ENCODE results near the gene CCDC102A.

The CCDC102A gene

DNA sequence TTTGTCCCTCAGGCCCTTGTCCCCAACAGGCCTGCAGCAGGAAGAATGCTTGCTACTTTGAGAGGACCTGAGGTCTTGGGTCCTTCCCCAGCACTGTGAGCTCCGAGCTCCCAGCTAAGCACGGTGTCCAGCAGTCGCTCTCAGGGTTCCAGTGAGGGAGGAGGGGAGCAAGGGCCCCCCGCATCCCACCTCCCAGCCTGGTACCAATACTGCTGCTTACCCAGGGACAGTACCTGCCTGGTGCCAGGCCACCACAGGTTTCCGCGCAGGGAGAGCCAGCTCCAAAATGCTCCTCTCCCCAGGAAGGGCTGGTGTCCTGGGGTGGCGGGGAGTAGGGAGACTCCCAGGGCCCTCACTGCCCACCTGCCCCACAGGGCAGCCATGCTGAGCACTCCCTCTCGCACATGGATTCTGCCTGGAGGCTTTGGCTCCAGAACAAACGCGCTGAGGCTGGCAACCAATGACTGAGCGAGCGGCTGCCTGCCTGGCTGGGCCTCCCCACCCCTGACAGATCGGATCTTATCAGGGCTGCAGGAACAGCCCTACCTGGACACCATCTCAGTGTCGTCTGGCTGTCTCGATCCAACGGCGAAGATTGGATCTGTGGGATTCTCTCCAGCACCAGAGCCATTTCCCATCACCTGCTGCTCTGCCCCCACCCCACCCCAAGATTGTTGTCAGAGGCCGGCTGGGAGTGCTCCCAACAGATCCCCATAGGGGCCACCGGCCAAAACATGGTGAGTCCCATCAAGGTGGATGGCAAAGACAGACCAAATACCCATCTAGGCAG is 52.5 kb downstream of the CCDC102A start:
- DNase-seq (ENCODE audit: low read depth, low spot score), result no peak
- H3K27ac ChIP-seq, result no peak overlapping the region

DNA sequence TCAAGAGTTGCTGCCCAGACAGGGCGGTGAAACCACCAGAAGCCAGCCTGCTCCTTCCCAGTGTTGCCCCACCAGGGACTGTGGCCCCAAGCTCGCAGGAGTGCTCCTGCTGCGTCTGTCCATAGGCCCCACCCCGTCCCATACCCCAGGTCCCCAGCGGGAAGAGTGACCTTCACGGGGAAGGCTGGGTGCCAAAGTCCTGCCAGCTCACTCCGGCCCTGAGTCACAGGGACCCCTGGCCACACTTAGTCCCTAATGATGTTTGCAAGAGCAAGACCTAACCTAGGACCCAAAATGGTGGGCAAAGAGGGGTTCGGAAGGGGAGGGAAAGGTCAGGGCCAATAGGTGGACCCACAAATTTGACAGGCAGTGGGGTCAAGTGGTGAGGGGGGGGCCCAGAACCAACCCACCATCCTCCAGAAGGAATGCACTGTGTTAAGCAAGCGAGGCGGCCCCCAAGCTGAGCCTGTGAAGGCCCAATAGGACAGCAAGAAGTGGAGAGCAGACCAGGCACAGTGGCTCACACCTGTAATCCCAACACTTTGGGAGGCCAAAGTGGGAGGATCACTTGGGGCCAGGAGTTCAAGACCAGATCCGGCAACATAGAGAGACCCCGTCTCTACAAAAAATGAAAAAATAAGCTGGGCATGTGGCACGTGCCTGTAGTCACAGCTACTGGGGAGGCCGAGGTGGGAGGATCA is 53.4 kb downstream of the CCDC102A start:
- no peak for DNase-seq (ENCODE audit: low read depth, low spot score)

DNA sequence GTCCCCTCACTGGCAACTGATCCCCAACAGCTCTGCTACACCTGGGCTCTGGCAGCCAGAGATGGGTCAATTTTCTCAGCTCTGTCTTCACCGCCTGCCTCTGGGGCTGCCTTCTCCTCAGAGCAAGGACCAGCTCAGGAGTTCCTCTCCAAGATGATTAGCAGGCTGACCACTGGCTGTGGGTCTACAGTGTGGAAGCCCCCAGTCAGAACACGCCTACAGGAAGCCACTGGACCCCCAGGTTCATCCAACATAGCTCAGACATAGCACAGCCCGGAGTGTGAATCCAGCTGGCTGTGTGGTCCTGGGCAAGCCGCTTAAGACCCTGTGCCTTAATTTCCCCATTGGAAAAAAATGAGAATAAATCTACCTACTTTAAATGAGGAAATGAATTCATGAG is 55.0 kb downstream of the CCDC102A start:
- H3K27ac ChIP-seq, result no peak overlapping the region
- DNase-seq (ENCODE audit: low read depth, low spot score), result no peak

More for the DNA sequence above, 53.4 kb downstream of the CCDC102A start:
- H3K27ac ChIP-seq, result no peak overlapping the region

DNA sequence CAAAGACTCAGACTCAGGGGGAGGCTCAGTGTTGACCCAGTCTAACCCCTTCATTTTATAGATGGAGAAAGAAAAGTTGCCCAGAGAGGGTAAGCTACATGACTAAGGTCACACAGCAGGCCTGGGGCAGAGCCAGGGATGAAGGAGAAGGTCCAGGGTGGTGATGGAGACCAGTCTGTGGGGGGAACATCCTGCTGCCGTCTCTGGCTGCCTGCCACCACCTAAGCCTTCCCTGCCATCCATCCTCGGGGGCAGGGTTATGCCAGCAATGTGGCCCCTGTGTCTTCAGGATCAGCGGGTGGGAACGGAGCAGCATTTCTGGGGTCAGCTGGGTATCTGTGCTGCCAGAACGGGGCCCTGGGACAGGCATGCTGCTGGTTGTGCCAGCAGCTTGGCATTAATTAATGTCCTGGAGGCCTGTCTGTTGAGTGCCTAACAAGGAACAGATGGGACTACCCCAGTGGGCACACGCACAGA is 55.6 kb downstream of the CCDC102A start:
- no peak overlapping the region for H3K27ac ChIP-seq

DNA sequence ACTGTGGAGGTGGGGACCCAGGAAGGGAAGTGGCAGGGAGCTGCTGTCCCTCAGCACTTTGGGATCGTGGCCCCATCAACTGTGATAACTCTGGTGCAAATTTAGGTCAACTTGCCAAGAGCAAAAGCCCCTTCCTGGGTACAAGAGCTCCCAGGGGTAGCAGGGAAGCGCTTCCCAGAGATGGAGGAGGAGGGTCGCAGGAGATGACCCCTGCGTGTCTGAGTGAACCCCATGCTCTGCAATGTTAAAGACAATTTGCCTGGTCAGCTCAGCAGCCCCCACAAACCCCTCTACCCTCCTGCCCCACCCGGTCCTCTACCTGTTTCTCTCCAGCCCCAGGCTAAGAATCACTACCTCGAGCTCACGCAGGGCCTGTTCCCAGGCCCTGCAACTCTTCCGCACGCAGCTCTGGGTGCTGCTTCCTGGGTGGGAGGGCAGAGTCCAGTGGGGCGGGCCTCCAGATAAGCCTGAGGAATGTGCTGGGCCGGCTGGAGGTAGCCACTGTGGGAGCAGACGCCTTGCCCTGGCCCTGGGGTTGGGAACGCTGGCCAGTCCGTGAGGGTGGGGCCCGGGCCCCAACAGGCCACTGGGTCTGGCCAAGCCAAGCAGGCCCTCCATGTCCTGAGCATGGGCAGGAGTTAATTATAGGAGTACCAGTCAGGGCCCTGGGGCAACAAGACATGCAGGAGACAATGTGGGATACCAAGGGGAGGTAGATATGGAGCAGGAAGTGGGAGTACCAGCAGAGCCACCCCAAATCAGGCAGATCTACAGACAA is 56.2 kb downstream of the CCDC102A start:
- no peak for DNase-seq (ENCODE audit: low read depth, low spot score)
- no peak overlapping the region for H3K27ac ChIP-seq

More for the DNA sequence above, 55.6 kb downstream of the CCDC102A start:
- DNase-seq (ENCODE audit: low read depth, low spot score), result no peak

DNA sequence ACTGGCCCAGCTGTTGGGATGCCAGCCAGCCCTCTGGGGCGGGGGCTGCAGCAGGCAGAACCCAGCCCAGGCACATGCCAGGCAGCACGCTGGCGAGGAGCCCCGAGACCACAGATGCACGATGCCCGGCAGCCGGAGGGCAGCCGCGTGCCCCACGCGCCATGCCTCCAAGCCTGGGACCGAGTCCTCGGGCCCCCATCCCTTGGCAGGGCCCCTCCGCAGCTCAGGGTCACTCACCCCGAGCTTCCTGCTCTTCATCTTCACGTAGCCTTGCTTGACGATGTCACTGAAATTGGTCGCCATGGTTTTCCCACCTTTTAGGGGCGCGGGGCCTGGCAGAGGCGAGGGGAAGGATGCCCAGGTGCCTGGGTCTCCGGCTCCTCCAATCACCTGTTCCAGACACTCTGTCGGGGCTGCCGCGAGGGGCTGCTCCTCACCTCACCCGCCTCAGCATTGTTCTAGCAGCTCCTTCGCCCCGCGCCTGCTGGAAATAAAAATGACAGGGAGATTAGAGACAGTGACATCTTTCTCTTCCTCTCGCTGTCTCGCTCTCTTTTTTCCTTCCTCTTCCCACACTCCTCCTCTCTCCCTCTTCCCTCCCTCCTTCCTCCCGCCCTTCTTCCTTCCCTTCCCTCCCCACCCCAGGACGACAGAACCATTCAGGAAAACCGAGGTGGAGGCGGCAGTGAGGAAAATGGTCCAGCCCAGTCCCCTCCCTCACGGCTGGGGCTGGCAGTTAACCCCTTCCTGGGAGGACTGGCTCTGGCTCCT is 57.0 kb downstream of the CCDC102A start:
- H3K27ac ChIP-seq, result no peak overlapping the region
- DNase-seq (ENCODE audit: low read depth, low spot score), result no peak

DNA sequence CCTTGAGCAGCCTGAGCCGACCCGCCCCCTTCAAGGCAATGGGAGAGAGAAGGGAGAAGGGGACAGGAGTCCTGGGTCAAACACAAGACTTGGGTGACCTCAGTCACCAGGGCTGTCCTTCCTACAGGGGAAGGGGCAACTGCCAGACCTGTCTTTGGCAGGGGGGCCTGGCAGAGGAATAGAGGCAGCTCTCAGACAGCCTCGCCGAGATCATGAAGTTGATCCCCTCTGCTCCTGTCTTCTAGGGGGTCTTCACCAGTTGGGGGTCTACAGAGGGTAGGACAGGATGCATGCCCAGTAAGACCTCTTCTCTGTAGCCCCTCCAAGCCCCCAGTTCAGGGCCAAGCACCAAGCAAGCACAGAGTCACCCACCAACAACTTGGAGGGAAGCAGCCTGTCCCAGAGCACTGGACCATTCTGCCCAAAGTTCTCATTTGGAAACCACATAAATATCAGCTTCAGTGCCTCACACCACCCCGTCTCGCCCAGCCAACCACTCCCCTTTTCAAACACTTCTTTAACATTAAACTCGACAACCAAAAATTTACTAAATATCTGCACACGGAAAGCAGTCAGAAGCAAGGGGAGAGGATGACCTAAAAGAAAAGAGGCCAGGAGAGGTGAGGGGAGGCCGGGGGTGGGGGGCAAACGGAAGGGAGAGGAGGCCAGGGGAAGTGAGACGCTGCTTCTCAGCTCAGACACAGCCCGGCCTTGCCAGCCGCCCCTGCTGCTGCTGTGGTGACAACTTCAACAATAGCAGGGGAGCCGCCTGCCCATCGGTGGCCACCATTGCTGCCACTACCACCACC is 57.8 kb downstream of the CCDC102A start:
- no peak for DNase-seq (ENCODE audit: low read depth, low spot score)
- H3K27ac ChIP-seq, result no peak overlapping the region

DNA sequence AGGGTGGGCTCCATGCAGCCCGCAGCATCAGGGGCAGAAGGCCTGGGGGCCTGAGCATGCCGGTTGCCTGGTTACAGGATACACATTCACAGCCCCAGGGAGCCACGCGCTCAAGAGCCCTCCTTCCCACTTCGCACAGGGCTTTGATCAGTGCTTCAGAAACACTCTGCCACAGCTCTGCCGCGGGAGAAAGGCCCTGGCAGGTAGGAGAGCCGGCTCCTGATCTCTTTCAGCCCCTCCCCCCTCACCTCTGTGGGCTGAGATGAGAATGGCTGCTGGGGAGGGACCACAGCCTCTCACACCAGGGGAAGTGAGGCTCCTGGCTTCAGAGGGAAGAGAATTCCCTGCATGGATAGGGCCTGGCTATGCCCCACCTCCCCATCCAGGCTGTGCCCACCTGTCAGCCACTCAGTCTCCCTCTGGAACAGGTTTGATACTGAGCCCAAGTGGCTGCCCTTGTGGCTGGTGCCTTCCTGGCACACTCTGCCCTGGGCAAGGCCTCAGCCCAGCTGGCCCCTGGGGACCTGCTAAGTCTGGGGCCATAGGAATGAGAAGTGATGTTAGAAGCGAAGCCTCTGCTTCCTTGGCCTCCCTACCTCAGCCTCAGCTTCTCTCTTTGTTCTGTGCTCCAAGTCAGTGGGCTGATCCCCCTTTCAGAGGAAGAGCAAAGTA is 58.7 kb downstream of the CCDC102A start:
- H3K27ac ChIP-seq, result no peak overlapping the region
- DNase-seq (ENCODE audit: low read depth, low spot score), result no peak

DNA sequence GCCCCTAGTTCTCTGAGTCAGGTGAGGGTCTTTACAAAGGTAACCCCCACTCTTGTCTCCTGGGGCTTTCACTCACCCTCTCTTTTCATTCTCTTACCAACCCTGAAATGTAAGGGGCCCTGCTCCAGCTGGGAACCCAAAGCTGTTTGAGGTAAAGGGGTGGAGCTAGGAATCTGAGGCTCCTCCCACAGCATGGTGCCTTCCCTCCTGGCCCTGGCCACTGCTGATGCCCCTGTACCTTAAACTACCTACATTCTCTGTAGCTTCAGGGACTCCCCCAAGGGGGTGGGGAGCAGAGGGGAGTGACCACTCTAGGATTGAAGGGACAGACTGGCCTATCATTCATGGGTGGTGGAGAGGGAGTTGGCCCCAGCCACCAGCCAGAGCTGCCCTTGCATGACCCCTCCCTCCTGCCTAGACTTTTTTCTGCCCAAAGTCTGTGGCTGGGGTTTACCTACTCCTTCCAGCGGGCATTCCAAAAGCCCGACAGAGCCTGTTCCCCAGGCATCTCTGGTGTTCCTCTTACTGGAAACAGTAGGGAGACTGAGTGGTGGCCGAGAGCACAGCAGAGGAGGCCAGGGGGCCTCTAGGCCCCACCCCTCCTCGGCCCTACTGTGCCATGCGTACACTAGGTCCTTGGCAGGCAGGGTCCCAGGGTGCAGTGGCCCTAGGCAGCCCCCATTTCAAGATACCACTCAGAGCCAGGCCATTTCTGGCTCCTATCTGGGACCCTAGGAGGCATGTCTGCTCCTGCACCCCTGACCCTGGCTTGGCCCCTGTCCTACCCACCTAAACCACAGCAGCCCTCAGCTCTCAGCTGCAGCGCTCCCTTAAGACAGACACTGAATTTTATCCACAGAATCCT is 59.6 kb downstream of the CCDC102A start:
- no peak overlapping the region for H3K27ac ChIP-seq

DNA sequence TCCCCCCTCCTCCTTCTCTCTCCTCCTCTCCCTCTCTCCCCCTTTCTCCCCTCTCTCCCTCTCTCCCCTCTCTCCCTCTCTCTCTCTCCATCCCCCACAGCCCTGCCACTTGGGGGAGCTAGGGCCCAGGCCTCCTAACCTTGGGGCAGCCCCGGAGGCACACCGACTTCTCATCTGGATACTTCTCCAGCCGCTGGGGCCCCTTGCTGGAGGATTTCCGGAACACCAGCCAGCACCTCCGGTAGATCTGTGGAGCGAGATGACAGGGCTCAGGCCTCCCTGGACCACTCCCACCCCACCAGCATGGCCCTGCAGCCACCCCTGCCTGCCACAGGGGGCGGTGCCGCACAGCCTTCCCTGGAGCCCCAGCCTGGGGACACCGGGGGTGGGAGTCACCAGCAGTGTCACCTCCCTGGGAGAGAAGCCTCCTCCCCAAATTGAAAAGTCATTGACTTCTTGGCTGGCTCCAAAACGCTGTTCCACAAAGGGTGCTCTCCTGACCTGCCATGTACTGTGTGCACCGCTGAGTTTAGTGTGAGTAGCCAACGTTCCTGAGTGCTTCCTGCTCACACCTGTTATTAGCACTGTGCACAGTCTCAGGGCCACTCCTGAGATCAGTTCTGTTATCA is 60.5 kb downstream of the CCDC102A start:
- no peak overlapping the region for H3K27ac ChIP-seq
- no peak for DNase-seq (ENCODE audit: low read depth, low spot score)

More for the DNA sequence above, 59.6 kb downstream of the CCDC102A start:
- DNase-seq (ENCODE audit: low read depth, low spot score), result no peak

DNA sequence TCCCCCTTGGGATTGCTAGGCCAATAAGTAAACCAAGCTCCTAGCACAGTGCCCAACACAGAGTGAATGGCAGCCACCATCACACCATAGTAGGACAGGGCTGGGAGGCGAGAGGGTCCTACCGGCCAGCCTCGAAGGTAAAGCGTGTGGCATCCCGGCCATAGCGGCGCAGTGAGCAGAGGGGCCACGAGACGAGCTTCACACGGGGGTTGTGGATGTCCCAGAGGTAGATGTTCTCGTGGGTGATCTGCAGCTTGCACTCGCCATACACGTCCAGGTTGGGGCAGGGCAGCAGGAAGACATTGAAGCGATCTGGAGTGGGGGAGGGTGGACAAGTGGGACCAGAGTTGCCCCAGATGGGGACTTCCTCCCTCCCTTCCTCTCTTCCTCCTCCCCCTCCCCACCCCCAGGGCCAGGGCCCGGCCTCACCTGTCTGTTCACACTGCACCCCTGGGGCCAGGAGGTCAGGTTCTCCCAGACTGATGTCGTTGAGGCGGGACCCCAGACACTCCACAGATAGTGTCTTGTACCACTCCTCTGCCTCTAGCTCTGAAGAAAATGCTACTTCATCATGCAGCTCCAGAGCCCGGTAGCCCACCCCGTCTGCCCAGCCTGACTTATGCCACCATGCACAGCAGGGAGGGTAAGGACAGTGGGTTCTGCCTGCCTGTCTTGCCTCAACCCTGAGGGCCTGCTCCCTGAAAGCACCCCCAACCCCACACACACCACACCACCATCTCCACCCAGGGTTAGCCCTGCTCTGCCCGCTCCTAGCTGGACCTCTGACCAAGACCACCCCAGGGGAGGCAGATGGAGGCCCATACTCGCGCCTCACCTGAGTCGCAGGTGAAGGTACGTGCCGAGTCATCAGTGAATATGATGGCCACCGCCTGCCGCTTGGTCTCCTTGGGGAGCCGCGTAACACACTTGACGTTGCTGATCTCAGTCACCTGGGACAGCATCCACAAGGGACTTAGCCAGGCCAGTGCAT is 61.4 kb downstream of the CCDC102A start:
- no peak for DNase-seq (ENCODE audit: low read depth, low spot score)
- no peak overlapping the region for H3K27ac ChIP-seq

DNA sequence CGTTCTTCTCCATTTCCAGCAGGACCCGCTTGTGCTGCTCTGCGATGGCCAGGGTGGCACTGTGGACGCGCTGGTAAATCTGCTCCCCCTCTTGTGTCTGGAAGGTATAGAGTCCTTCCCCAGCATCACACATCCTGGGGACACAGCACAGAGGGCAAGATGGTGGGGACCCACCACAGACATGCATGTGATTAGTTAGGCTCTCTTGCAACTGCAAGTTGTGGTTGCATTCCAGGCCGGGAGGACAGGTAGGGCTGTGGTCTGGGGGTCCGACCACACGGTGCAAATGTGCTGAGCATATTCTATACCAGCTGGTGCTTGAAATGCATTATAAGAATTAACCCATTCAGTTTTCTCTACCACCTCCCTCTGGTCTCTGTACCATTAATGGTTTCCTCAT is 62.5 kb downstream of the CCDC102A start:
- H3K27ac ChIP-seq, result no peak overlapping the region
- DNase-seq (ENCODE audit: low read depth, low spot score), result no peak

DNA sequence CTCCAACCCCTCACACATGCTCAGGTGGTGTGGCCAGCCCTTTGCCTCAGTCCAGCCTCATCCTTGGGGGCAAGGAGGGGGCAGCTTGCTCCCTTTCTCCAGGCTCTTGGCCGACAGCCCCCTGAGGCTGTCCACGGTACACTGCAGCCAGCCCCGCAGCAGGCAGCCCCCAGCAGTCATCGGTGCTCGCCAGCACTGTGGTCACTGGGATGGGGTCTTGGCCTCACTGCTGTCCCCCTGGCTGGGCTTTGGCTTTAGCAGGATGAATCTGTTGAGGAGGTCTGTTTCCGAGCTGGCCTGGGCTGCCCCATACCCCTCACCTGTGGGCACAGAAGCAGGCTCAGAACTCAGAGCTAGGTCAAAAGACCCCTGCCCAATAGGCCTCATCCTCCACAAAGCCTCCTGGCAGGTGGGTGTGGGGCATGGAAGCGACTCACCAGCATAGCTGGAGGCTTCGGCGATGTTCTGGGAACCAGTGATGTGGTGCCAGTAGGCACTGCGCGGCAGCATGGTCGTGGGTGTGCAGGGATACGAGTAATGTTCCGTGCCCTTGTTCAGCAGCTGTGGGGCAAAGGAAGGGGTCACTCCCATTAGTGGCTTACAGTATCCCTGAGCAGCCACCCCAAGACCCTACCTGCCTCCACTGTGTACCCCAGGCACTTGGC is 63.1 kb downstream of the CCDC102A start:
- H3K27ac ChIP-seq, result no peak overlapping the region
- no peak for DNase-seq (ENCODE audit: low read depth, low spot score)

DNA sequence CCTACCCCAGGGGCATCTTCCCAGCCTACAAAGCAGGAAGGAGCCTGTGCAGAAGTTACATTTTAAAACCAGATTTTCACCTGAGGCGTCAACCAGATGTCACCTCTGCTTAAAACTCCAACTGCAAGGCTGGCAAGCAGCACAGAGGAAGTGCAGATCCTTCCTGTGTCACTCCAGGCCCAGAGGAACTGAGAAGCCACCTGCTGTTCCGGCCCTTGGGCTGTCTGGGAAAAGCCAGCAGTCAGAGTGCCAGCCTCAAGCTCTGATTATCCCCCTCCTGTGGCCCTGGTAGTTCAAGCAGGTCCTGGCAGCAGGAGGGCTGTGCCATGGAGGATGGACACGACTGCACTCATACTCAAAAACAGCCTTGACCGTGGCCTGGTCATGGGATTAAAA is 63.7 kb downstream of the CCDC102A start:
- no peak for DNase-seq (ENCODE audit: low read depth, low spot score)
- no peak overlapping the region for H3K27ac ChIP-seq

DNA sequence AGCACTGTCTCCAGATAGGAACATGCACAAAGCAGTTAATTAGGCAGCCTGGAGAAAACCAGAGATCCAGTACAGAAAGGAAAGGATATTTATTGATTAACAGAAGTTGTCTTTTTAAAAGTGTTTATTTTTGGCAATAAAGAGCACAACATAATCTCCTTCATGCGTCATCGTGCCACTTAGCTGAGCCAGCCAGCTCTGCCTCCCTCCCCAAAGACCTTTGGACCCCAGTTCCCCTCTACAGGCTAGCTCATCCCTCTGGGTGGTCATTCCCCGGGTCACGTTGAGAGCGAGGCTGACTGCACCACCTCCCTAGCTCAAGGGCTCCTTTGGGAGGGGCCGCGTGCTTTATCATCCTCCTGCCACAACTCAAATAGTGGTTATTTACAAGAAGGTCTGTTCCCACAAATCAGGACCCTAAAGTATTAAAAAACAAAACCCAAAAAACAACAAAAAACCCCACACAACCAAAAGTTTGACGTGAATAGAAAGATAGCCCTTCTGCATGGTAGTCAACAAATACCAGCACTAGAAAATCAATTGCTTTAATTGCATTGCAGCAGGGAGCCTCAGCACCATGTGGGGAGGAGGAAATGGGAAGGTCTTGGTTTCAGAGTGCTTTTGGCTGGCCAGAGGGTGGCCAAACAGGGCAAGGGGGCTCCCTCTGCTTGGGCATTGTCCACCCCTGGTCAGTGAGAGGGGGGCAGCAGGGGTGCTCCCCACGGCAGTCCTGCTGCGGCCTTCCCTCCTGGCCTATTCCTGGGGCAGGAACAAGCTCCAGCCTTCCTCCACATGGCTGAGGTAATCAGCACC is 64.3 kb downstream of the CCDC102A start:
- no peak overlapping the region for H3K27ac ChIP-seq
- no peak for DNase-seq (ENCODE audit: low read depth, low spot score)
